Right hindlimb (tissue), 1 donor: Measurements from ENCODE around the gene KRT7.

ENCODE experiments used
- DNase-seq: peaks from one replicate; pipeline ENCODE4 v3.0.0-alpha.2; 2018

KRT7 gene

DNA sequence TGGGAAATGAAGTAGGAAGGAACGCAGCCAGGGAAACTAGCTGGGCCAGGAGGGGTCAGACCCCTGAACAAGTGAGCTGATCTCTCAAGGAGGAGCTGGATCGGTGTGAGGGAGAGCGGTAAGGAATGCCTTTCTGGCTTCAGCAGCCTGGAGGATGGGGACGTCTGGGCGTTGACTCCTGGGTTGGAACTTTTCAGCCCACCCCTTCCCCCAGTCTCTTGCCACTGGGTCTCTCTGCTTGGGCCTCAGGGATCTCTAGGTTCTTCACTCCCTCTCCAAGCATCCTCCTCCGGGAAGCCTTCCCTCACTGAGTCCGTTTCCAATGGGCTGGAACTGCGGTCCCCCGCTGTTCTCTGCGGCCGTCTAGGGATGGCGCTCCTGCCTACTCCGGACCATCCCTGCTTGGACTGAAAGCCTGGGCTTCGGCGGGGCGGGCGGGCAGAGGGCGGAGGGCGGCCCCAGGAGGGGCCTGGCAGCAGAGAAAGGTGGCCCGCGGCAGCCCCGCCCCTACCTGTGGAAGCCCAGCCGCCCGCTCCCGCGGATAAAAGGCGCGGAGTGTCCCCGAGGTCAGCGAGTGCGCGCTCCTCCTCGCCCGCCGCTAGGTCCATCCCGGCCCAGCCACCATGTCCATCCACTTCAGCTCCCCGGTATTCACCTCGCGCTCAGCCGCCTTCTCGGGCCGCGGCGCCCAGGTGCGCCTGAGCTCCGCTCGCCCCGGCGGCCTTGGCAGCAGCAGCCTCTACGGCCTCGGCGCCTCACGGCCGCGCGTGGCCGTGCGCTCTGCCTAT, at the start of gene KRT7:
TSS of gene KRT7 (plus strand) at position 570 of the 788 bp plus-strand sequence. CDS start at position 624, 54 bp downstream.
- DNase-seq = no peak

GRCh38 chr12:52183544-52183910, 49.5 kb upstream of the KRT7 start:
- DNase-seq = no peak

DNA sequence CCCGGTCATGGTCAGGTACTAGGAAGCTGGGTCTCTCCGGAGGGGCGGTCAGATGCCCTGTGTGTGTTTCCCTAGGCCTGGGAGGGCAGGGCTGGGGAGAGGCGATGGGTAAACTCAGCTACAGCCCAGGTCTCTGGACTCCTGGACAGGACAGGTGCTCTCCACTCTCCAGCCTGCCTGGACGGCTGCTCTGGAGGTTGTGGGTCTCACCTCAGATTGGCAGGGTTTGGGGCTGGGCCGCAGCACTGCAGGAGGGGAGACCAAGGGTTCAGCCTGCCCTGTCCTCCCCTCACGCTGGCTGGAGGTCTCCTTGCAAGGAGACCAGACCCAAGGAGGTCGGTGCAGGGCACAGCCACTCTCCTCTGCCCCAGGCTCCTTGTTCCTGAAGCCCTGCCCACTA, 49.1 kb upstream of the KRT7 start:
- no peak for DNase-seq

- no peak for DNase-seq
Measured at GRCh38 chr12:52184813-52185212, 48.2 kb upstream of the KRT7 start.

DNA sequence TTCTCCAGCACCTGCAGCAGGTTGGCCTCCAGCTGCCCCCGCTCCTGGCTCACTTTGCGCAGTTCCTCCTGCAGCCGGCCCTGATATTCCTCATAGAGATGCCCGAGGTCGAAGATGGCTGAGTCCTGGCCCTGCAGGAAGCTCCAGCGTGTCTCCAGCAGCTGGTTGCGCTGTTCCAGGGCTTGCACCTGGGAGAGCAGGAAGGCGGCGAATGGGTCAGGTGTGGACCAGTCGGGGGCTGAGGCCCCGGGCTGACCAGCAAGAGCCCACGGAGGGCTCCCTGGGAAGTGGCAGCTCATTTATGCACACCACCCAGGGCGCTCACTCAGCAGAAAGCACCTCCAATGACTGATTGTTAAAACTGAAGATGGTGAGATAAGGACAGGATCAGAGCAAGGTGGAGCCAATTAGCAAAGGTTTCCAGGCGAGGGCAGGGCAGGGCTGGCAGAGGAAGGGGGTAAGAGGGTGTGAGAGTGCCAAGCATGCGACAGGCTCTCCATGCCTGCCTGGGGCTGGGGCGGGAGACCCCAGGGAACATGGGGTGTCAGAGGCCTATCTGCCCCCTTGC, 47.6 kb upstream of the KRT7 start:
- DNase-seq = no peak

GRCh38 chr12:52186118-52186840, 46.8 kb upstream of the KRT7 start:
- no peak for DNase-seq

DNA sequence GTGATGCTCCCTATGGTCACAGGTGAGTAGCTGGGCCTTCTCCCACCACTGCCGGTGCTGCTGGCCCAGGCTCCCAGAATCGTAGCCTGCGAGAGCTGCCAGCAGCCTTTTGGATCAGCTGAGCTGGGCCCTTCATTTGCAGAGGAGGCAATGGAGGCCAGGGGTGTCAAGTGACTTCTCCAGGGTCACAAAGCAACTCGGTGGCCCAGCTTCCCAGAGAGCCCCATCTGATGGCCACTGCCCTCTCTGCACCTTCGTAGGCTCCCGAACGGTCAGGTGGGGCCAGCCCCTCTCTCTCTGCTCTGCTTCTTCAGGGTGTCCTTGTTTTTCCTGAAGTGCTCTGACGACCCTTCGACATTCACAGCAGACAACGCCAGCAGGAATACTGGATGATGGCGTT, 45.8 kb upstream of the KRT7 start:
- no peak for DNase-seq

GRCh38 chr12:52187640-52188039, 45.4 kb upstream of the KRT7 start:
- DNase-seq = no peak

DNA sequence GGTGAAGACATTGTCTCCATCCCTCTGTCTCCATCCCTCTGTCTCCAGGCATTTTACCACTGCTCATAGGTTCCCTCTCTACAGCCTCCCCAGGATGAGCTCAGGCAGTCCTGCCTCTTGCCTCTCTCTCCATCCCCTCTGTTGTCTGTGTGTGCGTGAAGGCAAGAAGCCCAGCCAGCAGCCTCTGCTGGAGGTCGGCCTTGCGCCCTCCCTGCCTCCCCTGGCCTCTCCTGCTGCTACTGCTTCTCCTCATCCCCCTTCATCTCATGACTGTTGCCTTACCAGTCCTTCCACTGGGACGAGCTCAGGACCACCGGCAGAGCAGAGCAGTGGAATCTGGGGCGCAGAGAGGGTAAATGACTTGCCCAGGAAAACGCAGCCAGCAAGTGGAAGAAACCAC, 44.4 kb upstream of the KRT7 start:
- no peak for DNase-seq

DNA sequence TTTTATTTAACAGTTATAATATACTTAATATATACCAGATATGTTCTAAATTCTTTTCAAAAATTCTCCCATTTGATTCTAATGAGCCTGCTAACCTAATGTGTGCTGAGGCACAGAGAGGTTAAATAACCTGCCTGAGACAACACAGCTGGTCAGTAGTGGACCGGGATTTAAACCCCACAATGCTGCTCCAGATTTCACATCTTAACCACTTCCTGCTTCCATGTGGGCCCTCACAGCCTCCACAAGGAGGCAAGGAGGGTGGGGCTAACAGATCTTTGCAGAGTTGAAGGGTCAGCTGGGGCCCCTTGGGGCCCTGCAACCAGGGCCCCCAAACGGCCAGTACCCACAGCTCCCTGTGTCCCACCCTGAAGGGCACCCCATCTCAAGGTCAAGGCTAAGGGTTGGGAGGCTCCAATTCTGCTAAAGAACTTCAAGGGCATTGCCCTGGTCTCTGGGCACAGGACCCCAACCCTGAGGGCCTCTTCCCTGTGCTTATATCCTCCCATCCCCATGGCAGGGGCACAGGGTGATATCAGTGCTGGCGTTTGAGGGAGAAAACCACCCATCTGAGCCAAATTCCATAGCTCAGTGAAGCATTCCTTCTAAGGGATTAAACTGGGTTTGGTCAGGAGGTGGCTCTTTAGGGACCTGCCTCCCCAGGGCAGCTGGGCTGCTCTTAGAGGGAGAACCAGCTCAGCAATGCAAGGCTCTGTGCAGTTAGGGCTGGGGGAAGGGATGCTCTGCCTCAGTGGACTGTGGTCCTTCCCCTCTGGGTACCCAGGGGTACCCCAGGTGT, 43.5 kb upstream of the KRT7 start:
- no peak for DNase-seq

DNA sequence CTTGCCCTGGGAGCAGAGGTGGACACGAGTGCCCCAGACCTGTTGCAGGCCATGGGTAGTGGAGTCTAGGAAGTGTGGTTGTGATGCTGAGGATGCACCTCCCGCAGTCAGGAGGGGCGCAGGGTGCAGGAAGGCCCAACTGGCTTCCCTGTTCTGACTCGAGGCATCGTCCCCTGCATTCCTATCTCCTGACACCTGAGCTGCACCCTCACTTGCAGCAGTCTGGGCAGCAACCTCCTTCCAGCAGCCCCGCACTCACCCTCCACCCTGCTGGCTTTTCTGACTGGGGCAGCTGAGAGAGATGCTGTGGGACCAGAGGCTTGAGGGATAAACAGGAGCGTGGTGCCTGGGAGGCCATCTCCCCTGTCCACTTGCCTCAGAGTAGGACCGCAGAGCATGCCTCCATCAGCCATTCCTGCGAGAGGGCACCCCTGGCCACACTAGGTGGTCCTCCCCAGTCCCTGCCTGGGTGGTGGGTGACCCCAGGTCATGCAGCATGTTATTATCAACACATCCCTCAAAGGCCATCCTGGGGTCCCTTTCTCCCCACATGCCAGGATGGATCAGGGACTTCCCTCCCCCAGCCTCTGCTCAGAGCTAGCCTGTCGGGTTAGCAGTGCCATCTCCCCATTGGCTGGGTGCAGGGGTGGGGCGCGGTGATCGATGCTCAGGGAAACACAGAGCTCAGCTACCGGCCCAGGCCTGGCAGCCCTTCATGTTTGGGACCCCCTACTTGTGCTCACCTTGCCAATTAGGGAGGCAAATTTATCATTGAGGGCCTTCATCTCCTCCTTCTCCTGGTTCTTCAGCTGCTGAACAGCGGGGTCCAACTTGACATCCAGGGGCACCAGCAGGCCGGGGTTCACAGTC, 41.9 kb upstream of the KRT7 start:
- no peak for DNase-seq

- peak; percentile 88 for DNase-seq
Measured at GRCh38 chr12:52191841-52192791, 40.9 kb upstream of the KRT7 start, which contains the start of gene KRT80. KRT80 (minus strand) TSS chr12:52192014; CDS start chr12:52191902, 112 bp downstream.

DNA sequence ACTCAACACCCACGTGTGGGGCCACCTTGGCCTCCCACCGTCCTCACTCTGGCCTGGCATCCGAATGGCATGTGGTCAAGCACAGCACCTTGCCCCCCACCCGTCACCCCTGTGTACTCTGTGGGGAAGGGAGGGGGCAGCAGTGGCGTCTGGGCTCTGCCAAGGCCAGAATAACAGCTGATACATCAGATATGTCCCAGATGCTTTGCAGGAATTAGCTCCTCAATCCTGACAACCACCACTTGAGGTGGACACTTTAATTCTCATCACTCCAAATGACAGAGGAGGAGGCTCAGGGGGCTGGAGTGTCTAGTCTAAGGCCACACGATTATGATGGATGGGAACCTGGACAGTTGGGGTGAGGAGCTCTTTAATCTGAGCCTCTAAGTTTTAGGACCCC, 39.5 kb upstream of the KRT7 start:
- no peak for DNase-seq

GRCh38 chr12:52193991-52194390, 39.1 kb upstream of the KRT7 start:
- no peak for DNase-seq

- no peak for DNase-seq
Measured at GRCh38 chr12:52195065-52195730, 37.8 kb upstream of the KRT7 start.

DNA sequence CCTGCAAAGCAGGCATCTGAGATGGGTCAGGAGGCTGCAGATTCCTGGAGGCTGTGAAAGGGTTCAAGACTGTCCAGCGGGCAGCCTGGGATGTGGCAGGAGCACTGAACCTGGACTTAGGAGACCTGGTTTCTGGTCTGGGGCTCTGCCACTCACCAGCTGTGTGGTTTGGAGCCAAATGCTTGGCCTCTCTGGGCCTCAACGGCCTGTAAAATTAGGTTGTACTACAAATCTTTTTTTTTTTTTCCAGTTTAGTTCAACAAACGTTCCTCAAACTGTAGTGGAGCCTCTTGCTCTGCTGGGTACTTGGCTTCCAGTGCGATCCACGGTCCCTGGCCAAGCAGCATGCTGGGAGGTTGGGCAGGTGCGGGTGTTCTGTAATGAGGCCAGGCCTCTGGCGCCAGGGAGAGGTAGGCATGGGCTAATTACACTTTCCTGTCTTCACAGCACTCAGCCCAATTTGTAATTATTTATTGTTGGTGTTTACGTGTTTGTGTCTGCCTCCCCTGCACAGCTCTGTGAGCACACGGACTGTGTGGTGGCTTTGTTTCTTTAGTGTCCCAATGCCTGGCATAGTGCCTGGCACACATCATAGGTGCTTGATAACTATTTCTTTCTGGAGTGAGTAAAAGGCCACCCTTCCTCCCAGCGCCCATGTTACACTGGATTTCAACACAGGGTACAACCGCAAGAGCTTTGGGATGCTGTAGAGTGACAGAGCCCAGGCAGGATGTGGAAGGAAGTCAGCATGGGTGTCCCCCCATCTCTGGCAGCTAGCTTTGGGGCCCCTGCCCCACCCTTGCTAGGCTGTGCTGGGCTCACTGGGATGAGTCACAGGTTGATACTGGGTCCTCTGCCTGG, 35.4 kb upstream of the KRT7 start:
- no peak for DNase-seq

GRCh38 chr12:52198454-52199215, 34.4 kb upstream of the KRT7 start:
- DNase-seq = no peak

DNA sequence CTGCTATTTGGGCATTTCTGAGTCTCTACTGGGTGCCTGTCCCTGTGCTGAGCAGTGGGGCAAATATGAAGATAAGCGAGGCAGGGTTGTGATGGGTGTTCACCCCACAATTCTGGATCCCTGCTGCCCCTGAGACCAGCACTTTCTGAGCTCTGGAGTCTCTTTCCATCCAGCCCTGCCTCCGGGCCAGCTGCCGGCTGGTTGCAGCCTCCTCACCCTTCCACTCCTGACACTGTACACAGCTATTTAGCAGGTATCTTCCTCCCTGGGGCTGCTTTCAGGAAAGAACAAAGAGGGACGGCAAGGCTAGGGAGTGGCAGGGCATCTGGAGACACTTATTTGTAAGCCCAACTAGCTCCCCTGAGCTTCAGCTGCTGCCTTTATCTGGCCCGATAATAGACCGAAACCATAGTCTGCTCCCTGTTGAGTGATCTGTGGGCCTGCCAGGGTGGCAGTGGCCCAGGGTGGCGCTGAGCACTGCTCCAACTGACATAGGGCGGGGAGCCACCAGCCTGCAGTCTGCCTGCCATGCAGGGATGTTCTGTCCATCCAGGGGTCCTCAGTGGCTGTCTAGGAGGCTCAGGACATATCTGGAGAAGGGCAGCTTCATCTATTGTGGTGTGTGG, 33.6 kb upstream of the KRT7 start:
- DNase-seq = no peak
